ENCODE results near the gene GK.

DNA sequence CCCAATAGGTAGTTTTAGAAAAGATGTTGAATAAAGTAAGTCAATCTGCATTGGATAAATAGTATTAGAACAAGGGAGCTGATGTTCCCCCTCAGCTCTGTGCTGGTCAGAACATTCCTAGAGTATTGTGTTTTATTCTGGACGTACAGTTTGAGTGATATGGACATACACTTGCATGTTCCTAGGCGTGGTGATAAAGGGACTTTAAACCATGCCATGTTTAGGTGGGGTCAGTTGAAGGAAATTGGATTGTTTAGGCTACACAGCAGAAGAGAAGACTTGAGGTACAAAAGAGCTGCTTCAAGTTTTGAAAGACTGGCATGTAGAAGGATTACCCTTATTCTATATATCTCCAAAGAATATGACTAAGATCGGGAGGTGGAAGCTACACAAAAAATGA is 21.6 kb downstream of the GK start:
- TF ChIP-seq EZH2 (IDR thresholded peaks at IDR 0.05; ENCODE audit: insufficient read depth, poor library complexity, severe bottlenecking) = no peak
- TF ChIP-seq EZH2phosphoT487 (IDR thresholded peaks at IDR 0.05; ENCODE audit: insufficient read depth, low read depth) = no peak

All from GM23248 (cell line).